H1 (cell line): ENCODE data around the gene STARD3. TPM values are rescaled to one million over a fixed set of nuclear protein-coding genes. Genes with fewer than 3 reads are reported as not detected.

Experiments
- CTCF ChIA-PET: fragments of 300-600 bp; sonication (Branson Sonifier 250); formaldehyde crosslinking; loops from one replicate; lab custom pipeline; 2021; ENCODE audit not compliant: partially characterized antibody; lab: Charles Lee
- POLR2A ChIA-PET: fragments of 300-600 bp; sonication (Branson Sonifier 250); formaldehyde crosslinking; loops from one replicate; lab custom pipeline; 2021; ENCODE audit warnings: inconsistent platforms; ENCODE audit not compliant: partially characterized antibody; lab: Charles Lee
- DNase-seq, 2 experiments: peaks; one replicate each; pipeline versions ENCODE4 v3.0.0 to v3.0.0-alpha.2; 2010 to 2022; ENCODE audit warnings: low spot score in 2 of 2, low read depth in 1 of 2, mixed read lengths in 1 of 2
- FAIRE-seq: peaks from 2 replicates; lab custom pipeline; 2011; peaks lifted over from hg19 to GRCh38; lab: Jason Lieb, UNC
- H2AFZ ChIP-seq: 2 replicates; pipeline ENCODE4 v1.8.1; 2012; ENCODE audit warnings: low read length, inconsistent platforms
- H2AK5ac ChIP-seq: 2 replicates; pipeline ENCODE4 v1.6.1; 2013; ENCODE audit warnings: low read depth, low read length
- H2BK120ac ChIP-seq: replicated peaks from 2 replicates; pipeline ENCODE3; 2013; ENCODE audit warnings: low read depth, low read length, inconsistent platforms
- H2BK12ac ChIP-seq: 2 replicates; pipeline ENCODE4 v1.6.1; 2013; ENCODE audit warnings: low read depth, low read length
- H2BK15ac ChIP-seq: 2 replicates; pipeline ENCODE4 v1.6.1; 2013; ENCODE audit warnings: low read length
- H2BK20ac ChIP-seq: 2 replicates; pipeline ENCODE4 v1.6.1; 2013; ENCODE audit warnings: low read length
- H2BK5ac ChIP-seq: 2 replicates; pipeline ENCODE4 v1.6.1; 2013; ENCODE audit warnings: low read depth, low read length
- H3K14ac ChIP-seq: 2 replicates; pipeline ENCODE4 v1.6.1; 2013; ENCODE audit warnings: inconsistent platforms; ENCODE audit not compliant: insufficient read length
- H3K18ac ChIP-seq: 2 replicates; pipeline ENCODE4 v1.6.1; 2013; ENCODE audit warnings: low read length; ENCODE audit errors: extremely low read depth
- H3K23ac ChIP-seq: 2 replicates; pipeline ENCODE4 v1.6.1; 2013; ENCODE audit warnings: inconsistent platforms; ENCODE audit not compliant: insufficient read length
- H3K23me2 ChIP-seq: 2 replicates; pipeline ENCODE4 v1.6.1; 2013; ENCODE audit warnings: low read depth, low read length
- H3K27ac ChIP-seq: 2 replicates; pipeline ENCODE4 v1.6.1; 2011; ENCODE audit warnings: low read depth, low read length, inconsistent platforms
- H3K27me3 ChIP-seq, 4 experiments: replicated peaks in 1 of 4; 1 replicate in 1 of 4; 2 replicates in 3 of 4; pipeline versions ENCODE4 v1.6.1 to v1.8.1; 2011 to 2013; ENCODE audit warnings: low read length in 3 of 4, mild to moderate bottlenecking in 3 of 4, inconsistent platforms in 2 of 4, mixed read lengths in 2 of 4, moderate library complexity in 1 of 4; ENCODE audit not compliant: control insufficient read depth in 3 of 4, insufficient read depth in 3 of 4; ENCODE audit errors: extremely low read depth in 1 of 4
- H3K36me3 ChIP-seq, 4 experiments: 2 replicates each; pipeline versions ENCODE4 v1.6.1 to v1.8.1; 2011 to 2013; ENCODE audit warnings: mild to moderate bottlenecking in 4 of 4, low read length in 3 of 4, moderate library complexity in 2 of 4, control low read depth in 1 of 4, inconsistent platforms in 1 of 4; ENCODE audit not compliant: insufficient read depth in 4 of 4, control insufficient read depth in 2 of 4
- H3K4ac ChIP-seq: replicated peaks from 2 replicates; pipeline ENCODE3; 2013; ENCODE audit warnings: low read length, low read depth, mixed read lengths, inconsistent platforms; ENCODE audit not compliant: insufficient read length
- H3K4me1 ChIP-seq, 4 experiments: replicated peaks in 1 of 4; 1 replicate in 1 of 4; 2 replicates in 3 of 4; pipeline versions ENCODE4 v1.6.1 to v1.8.1; 2011 to 2013; ENCODE audit warnings: low read length in 3 of 4, inconsistent platforms in 2 of 4, mixed read lengths in 1 of 4; ENCODE audit not compliant: insufficient read depth in 4 of 4, control insufficient read depth in 3 of 4
- H3K4me2 ChIP-seq, 2 experiments: 2 replicates each; pipeline versions ENCODE4 v1.6.1 to v1.8.1; 2011 to 2013; ENCODE audit warnings: low read depth in 2 of 2, low read length in 2 of 2, control low read depth in 1 of 2, inconsistent platforms in 1 of 2, mild to moderate bottlenecking in 1 of 2; ENCODE audit not compliant: insufficient read depth in 1 of 2
- H3K4me3 ChIP-seq, 4 experiments: fragments of 200-600, 300-600 bp in 1 of 4; sonication (generic), shearing (Covaris generic), sonication (Bioruptor Twin) in 1 of 4; 2 replicates each; pipeline versions ENCODE4 v1.5.1 to v1.8.1; 2011 to 2016; ENCODE audit warnings: low read length in 4 of 4, low read depth in 3 of 4, control low read depth in 2 of 4, inconsistent platforms in 2 of 4, mild to moderate bottlenecking in 2 of 4, mixed read lengths in 1 of 4, moderate library complexity in 1 of 4; ENCODE audit not compliant: insufficient read depth in 2 of 4; ENCODE audit errors: extremely low read depth in 1 of 4
- H3K56ac ChIP-seq: replicated peaks from 2 replicates; pipeline ENCODE3; 2013; ENCODE audit warnings: low read depth, mild to moderate bottlenecking, mixed read lengths, low read length, inconsistent platforms; ENCODE audit not compliant: insufficient read length
- H3K79me1 ChIP-seq: 2 replicates; pipeline ENCODE4 v1.6.1; 2013; ENCODE audit warnings: low read depth, low read length, control low read depth
- H3K79me2 ChIP-seq, 2 experiments: 2 replicates each; pipeline versions ENCODE4 v1.6.1 to v1.8.1; 2012 to 2013; ENCODE audit warnings: low read length in 2 of 2, mild to moderate bottlenecking in 2 of 2, inconsistent platforms in 1 of 2; ENCODE audit not compliant: insufficient read depth in 2 of 2, control insufficient read depth in 1 of 2
- H3K9ac ChIP-seq, 4 experiments: replicated peaks in 1 of 4; 1 replicate in 1 of 4; 2 replicates in 3 of 4; pipeline versions ENCODE4 v1.6.1 to v1.8.1; 2011 to 2013; ENCODE audit warnings: low read depth in 3 of 4, low read length in 3 of 4, control low read depth in 2 of 4, mild to moderate bottlenecking in 2 of 4, moderate library complexity in 2 of 4, inconsistent platforms in 1 of 4; ENCODE audit errors: extremely low read depth in 1 of 4
- H3K9me3 ChIP-seq, 2 experiments: 2 replicates each; pipeline versions ENCODE4 v1.6.1 to v1.8.1; 2012 to 2013; ENCODE audit warnings: mild to moderate bottlenecking in 2 of 2, moderate library complexity in 2 of 2, control low read depth in 1 of 2, inconsistent platforms in 1 of 2, low read depth in 1 of 2, low read length in 1 of 2, mixed read lengths in 1 of 2; ENCODE audit not compliant: insufficient read depth in 2 of 2
- H4K20me1 ChIP-seq, 2 experiments: replicated peaks in 1 of 2; 2 replicates each; pipeline versions ENCODE3 to v1.8.1; 2011 to 2013; ENCODE audit warnings: inconsistent platforms in 2 of 2, low read length in 2 of 2, mild to moderate bottlenecking in 1 of 2; ENCODE audit not compliant: insufficient read depth in 2 of 2, control insufficient read depth in 1 of 2
- H4K5ac ChIP-seq: 2 replicates; pipeline ENCODE4 v1.6.1; 2013; ENCODE audit warnings: low read length, low read depth, mixed read lengths, inconsistent platforms; ENCODE audit not compliant: insufficient read length
- H4K8ac ChIP-seq: 2 replicates; pipeline ENCODE4 v1.8.0; 2013; ENCODE audit warnings: mild to moderate bottlenecking, moderate library complexity, low read length, inconsistent platforms; ENCODE audit not compliant: insufficient read depth; ENCODE audit errors: extremely low read depth
- H4K91ac ChIP-seq: replicated peaks from 2 replicates; pipeline ENCODE3; 2013; ENCODE audit warnings: low read length, mixed read lengths, inconsistent platforms; ENCODE audit not compliant: insufficient read length
- KDM1A ChIP-seq: fragments of 200-600, 300-600 bp; sonication (generic); IDR thresholded peaks from 2 replicates; pipeline ENCODE4 v1.7.1; 2016; ENCODE audit warnings: mild to moderate bottlenecking, low read length, borderline replicate concordance
- KDM4A ChIP-seq: IDR thresholded peaks from one replicate; pipeline ENCODE4 v1.7.1; 2012; ENCODE audit warnings: low read depth, mild to moderate bottlenecking, moderate library complexity, low read length, inconsistent platforms; ENCODE audit not compliant: severe bottlenecking
- WGBS, 2 experiments: shearing (Covaris generic) in 1 of 2; methylation state at CpG; one replicate each; pipeline versions ENCODE4 v1.1.6 to v1.1.7; 2013 to 2015; ENCODE audit warnings: low lambda C conversion rate in 2 of 2, mixed read lengths in 2 of 2, inconsistent platforms in 1 of 2, low coverage in 1 of 2, missing lambda C conversion rate in 1 of 2; ENCODE audit not compliant: insufficient replicate concordance in 2 of 2, insufficient coverage in 1 of 2, insufficient read length in 1 of 2; ENCODE audit errors: extremely low coverage in 1 of 2, missing lambda C conversion rate in 1 of 2; 5-methylcytosine and 5-hydroxymethylcytosine counted together
- polyA plus RNA-seq, 7 experiments: library from polyadenylated mRNA; depleted of rRNA in 3 of 7; stranded (reverse) in 5 of 7; unstranded in 2 of 7; fragments of >200 nt in 5 of 7; fragments of 200-250 nt in 2 of 7; gene quantifications; 1 replicate in 5 of 7; 2 replicates in 1 of 7; 4 replicates in 1 of 7; pipeline versions ENCODE4 v1.2.1 to v1.2.3, GENCODE V29; 2011 to 2013; ENCODE audit warnings: missing spikeins in 2 of 7, mixed read lengths in 2 of 7
- total RNA-seq: library from RNA; stranded (reverse); fragmentation: NEBNext Ultra II Directional; extraction: Animal tissue kit (Norgen Biotek cat#: 25700); gene quantifications from 2 replicates; pipeline ENCODE4 v1.2.1, GENCODE V29; 2021

Gene STARD3
- total and polyA plus RNA-seq, 2 of the 8 experiments (the other 6 are each of a cell fraction or from before 2014, with no cell fraction given) = 47.6 to 80.3 TPM

- H2BK12ac ChIP-seq = no peak overlapping the region
- H2BK120ac ChIP-seq = no peak overlapping the region
- H2BK5ac ChIP-seq = 0 out of 2 replicates have a peak overlapping the region, but pooled peaks have one; percentile 30
- no peaks in the 10 kb centered on the region for H3K9me3 ChIP-seq
- peaks cover 0 to 3% (median 1%) of the 10 kb centered on the region in 4 experiments; a peak in 4 of 8 replicates for H3K36me3 ChIP-seq
- no peak overlapping the region for H3K18ac ChIP-seq
- no peak overlapping the region for H4K5ac ChIP-seq
- H3K4ac ChIP-seq = no peak overlapping the region
- H2BK20ac ChIP-seq = no peak overlapping the region
- no peak overlapping the region for H3K14ac ChIP-seq
- no peak overlapping the region for H3K4me2 ChIP-seq
- no peak overlapping the region for H4K91ac ChIP-seq
- no peak for FAIRE-seq
- ChIA-PET CTCF (interaction anchor here (0.8 to 52.4 kb wide), 11 partner anchors 8 to 75 kb away, joined by 3 to 1885 read pairs (median 7); partner anchors contain the start of genes ERBB2, PNMT, PPP1R1B and STARD3), POLR2A (interaction anchor here (1.1 to 38.1 kb wide), 7 partner anchors 2 to 52 kb away, joined by 3 to 708 read pairs (median 3); partner anchors contain the start of genes ERBB2, MIEN1, PGAP3 and PNMT)
- no peaks in the 10 kb centered on the region for H3K27me3 ChIP-seq
- no peak overlapping the region for H3K9ac ChIP-seq
- H3K79me1 ChIP-seq = no peaks in the 10 kb centered on the region
- no peak for DNase-seq
- H3K4me3 ChIP-seq = no peak overlapping the region
- H3K79me2 ChIP-seq = no peaks in the 10 kb centered on the region
- H2AK5ac ChIP-seq = no peak overlapping the region
- no peak overlapping the region for H3K56ac ChIP-seq
- H3K23me2 ChIP-seq = no peaks in the 10 kb centered on the region
- peaks cover 0 to 8% (median 5%) of the 10 kb centered on the region in 4 experiments; a peak in 5 of 7 replicates for H3K4me1 ChIP-seq
- WGBS, 2 experiments = 93% methylated on average over 10 of the region's 13 CpGs; no CpG with 5 or more reads in 1 of the 2 experiments
- H2AFZ ChIP-seq = no peak overlapping the region
- H3K23ac ChIP-seq = no peak overlapping the region
- no peak overlapping the region for H2BK15ac ChIP-seq
- H4K20me1 ChIP-seq = no peaks in the 10 kb centered on the region
- TF ChIP-seq KDM4A (no peak), KDM1A (0 out of 2 replicates have a peak, but pooled peaks have one; percentile 26)
- no peak overlapping the region for H4K8ac ChIP-seq
- no peak overlapping the region for H3K27ac ChIP-seq
Measured at GRCh38 chr17:39677542-39678339, 40.8 kb downstream of the STARD3 start.
